ENCODE data around the gene SLIT3.

DNA sequence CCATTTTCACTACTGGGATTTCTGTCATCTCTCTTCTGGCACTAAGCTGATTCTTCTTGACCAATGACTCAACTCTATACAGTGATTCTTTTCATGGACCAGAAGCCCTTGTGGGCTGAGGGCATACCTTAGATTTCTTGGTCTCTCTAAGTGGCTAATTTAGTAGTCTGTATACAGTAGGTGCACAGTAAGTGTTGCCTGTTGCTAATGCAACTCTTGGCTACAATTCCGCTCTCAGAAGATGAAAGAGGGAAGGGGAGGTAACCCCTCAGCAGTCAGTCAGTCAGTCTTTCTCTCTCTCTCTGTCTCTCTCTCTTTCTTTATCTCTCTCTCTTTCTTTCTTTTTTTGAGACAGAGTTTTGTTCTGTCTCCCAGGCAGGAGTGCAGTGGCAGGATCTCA lies 606.6 kb downstream of the SLIT3 start:
- TF ChIP-seq, protein P1, sequence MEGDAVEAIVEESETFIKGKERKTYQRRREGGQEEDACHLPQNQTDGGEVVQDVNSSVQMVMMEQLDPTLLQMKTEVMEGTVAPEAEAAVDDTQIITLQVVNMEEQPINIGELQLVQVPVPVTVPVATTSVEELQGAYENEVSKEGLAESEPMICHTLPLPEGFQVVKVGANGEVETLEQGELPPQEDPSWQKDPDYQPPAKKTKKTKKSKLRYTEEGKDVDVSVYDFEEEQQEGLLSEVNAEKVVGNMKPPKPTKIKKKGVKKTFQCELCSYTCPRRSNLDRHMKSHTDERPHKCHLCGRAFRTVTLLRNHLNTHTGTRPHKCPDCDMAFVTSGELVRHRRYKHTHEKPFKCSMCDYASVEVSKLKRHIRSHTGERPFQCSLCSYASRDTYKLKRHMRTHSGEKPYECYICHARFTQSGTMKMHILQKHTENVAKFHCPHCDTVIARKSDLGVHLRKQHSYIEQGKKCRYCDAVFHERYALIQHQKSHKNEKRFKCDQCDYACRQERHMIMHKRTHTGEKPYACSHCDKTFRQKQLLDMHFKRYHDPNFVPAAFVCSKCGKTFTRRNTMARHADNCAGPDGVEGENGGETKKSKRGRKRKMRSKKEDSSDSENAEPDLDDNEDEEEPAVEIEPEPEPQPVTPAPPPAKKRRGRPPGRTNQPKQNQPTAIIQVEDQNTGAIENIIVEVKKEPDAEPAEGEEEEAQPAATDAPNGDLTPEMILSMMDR (conservative IDR thresholded peaks at IDR 0.05; ENCODE audit: low read length) = no peak
- TF ChIP-seq EZH2phosphoT487 (IDR thresholded peaks at IDR 0.05; ENCODE audit: borderline replicate concordance) = no peak

All from Loucy (cell line).